Glutamatergic neuron (in vitro differentiated cells): ENCODE measurements around the gene URAD. TPM values are rescaled to one million over a fixed set of nuclear protein-coding genes. Genes with fewer than 3 reads are reported as not detected.

ENCODE experiments used
- DNase-seq: peaks from one replicate; pipeline ENCODE4 v3.0.0; 2022
- H3K27ac Mint-ChIP-seq: one replicate; pipeline ENCODE4 v1.8.0; 2020; ENCODE audit warnings: mild to moderate bottlenecking, mixed read lengths, inconsistent platforms; ENCODE audit not compliant: unreplicated experiment
- H3K27me3 Mint-ChIP-seq: one replicate; pipeline ENCODE4 v1.8.0; 2020; ENCODE audit warnings: mild to moderate bottlenecking, moderate library complexity, mixed read lengths, inconsistent platforms; ENCODE audit not compliant: unreplicated experiment
- H3K36me3 Mint-ChIP-seq: one replicate; pipeline ENCODE4 v1.8.0; 2020; ENCODE audit warnings: mild to moderate bottlenecking, mixed read lengths, inconsistent platforms; ENCODE audit not compliant: unreplicated experiment
- H3K4me1 Mint-ChIP-seq: one replicate; pipeline ENCODE4 v1.8.0; 2020; ENCODE audit warnings: mild to moderate bottlenecking, low read depth, mixed read lengths, inconsistent platforms; ENCODE audit not compliant: unreplicated experiment
- H3K4me3 Mint-ChIP-seq: one replicate; pipeline ENCODE4 v1.8.0; 2020; ENCODE audit warnings: mild to moderate bottlenecking, mixed read lengths, inconsistent platforms; ENCODE audit not compliant: unreplicated experiment
- H3K9me3 Mint-ChIP-seq: one replicate; pipeline ENCODE4 v1.8.0; 2020; ENCODE audit warnings: mild to moderate bottlenecking, moderate library complexity, mixed read lengths, inconsistent platforms; ENCODE audit not compliant: unreplicated experiment
- total RNA-seq: library from RNA; stranded (reverse); fragmentation: NEBNext Ultra II Directional; extraction: Animal tissue kit (Norgen Biotek cat#: 25700); gene quantifications from one replicate; pipeline ENCODE4 v1.2.1, GENCODE V29; 2021; ENCODE audit not compliant: unreplicated experiment
- TF ChIP-seq, protein P1 (sequence below): fragments of 200-600 bp; sonication (generic); IDR thresholded peaks from one replicate; pipeline ENCODE4 v1.5.0; 2021; ENCODE audit not compliant: partially characterized antibody, unreplicated experiment

URAD gene
- total RNA-seq, 1 donor from 2014 or later, result not detected

DNA sequence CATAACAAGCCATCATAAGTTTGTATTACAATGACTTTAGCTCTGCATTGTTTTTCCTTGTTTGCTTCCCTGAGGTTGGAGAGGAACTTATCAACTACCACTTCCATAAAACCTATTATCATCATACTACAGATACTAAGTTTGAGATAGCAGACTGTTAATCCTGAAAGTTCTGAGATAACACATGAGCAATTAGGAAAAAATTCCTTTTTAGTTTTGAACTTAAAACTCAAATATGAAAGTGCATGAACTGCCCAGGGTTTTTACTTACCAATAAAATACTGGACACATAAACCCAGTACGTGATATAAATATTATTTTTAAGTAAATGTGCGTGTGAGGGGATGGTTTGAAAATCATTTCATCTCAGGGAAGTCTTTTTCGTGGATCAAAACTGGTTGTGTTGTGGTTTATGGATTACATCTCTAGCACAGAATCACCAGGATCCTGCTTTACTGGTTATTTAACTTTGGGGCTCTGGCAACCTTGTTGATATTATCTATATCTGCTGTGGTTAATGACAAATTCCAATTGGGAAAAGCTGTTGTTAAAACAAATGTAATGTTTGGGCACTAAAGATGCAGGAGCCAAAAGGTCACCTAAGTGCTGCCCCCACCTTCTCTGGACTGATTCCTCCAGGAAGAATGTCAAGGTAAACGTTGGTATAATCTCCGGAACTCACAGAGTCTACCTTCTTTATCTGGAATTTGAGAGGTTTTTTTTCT lies 31.8 kb downstream of the URAD start:
- H3K9me3 Mint-ChIP-seq, result peaks cover under 1% of the 10 kb centered on the region
- H3K36me3 Mint-ChIP-seq, result no peaks in the 10 kb centered on the region
- TF ChIP-seq, protein P1, sequence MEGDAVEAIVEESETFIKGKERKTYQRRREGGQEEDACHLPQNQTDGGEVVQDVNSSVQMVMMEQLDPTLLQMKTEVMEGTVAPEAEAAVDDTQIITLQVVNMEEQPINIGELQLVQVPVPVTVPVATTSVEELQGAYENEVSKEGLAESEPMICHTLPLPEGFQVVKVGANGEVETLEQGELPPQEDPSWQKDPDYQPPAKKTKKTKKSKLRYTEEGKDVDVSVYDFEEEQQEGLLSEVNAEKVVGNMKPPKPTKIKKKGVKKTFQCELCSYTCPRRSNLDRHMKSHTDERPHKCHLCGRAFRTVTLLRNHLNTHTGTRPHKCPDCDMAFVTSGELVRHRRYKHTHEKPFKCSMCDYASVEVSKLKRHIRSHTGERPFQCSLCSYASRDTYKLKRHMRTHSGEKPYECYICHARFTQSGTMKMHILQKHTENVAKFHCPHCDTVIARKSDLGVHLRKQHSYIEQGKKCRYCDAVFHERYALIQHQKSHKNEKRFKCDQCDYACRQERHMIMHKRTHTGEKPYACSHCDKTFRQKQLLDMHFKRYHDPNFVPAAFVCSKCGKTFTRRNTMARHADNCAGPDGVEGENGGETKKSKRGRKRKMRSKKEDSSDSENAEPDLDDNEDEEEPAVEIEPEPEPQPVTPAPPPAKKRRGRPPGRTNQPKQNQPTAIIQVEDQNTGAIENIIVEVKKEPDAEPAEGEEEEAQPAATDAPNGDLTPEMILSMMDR, result no peak
- DNase-seq, result no peak
- peaks cover 34% of the 10 kb centered on the region for H3K27me3 Mint-ChIP-seq
- no peak overlapping the region for H3K27ac Mint-ChIP-seq
- H3K4me1 Mint-ChIP-seq, result peaks cover 1% of the 10 kb centered on the region
- H3K4me3 Mint-ChIP-seq, result no peak overlapping the region

DNA sequence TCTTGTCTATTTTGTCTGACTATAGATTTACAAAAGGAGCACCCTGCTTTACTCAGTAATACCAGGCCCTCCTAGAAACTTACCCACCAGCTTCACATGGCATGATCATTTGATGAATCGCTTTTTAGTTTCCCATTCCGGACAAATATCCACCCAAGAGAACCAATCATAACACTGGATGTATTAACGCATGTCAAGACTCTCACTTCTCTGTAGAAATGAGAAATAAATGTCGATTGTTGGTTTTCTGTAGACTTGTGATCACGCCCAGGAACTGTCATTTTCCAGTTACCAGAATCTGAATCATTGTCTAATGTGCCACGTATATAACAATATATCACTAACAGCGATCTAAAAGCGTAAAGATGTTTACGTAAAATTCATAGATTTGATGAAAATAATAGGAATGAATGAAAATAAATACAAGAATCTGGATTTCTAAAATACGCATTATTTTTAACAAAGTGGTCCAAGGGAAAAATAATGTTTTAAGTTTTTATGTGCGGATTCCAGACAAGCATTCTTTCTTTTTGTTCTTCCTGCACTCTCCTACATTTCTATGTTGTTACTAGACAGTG lies 33.4 kb downstream of the URAD start:
- TF ChIP-seq, protein P1, result no peak
- Mint-ChIP-seq H3K4me1 (no peaks in the 10 kb centered on the region), H3K4me3 (no peak overlapping the region), H3K36me3 (no peaks in the 10 kb centered on the region), H3K27me3 (peaks cover 37% of the 10 kb centered on the region), H3K27ac (no peak overlapping the region), H3K9me3 (no peaks in the 10 kb centered on the region)
- no peak for DNase-seq

- H3K4me3 Mint-ChIP-seq, result peak overlapping the region; percentile 67
- TF ChIP-seq, protein P1, result no peak
- H3K27me3 Mint-ChIP-seq, result peaks cover 35% of the 10 kb centered on the region
- no peak overlapping the region for H3K27ac Mint-ChIP-seq
- no peaks in the 10 kb centered on the region for H3K36me3 Mint-ChIP-seq
- H3K9me3 Mint-ChIP-seq, result no peaks in the 10 kb centered on the region
- peak; percentile 56 for DNase-seq
- no peaks in the 10 kb centered on the region for H3K4me1 Mint-ChIP-seq
Measured at GRCh38 chr13:27954406-27954851, 34.1 kb downstream of the URAD start.

GRCh38 chr13:27953676-27954405 lies 34.7 kb downstream of the URAD start:
- H3K9me3 Mint-ChIP-seq, result no peaks in the 10 kb centered on the region
- H3K27me3 Mint-ChIP-seq, result peaks cover 36% of the 10 kb centered on the region
- TF ChIP-seq, protein P1, result peak; percentile 99
- H3K4me1 Mint-ChIP-seq, result no peaks in the 10 kb centered on the region
- H3K27ac Mint-ChIP-seq, result no peak overlapping the region
- no peaks in the 10 kb centered on the region for H3K36me3 Mint-ChIP-seq
- peak overlapping the region; percentile 67 for H3K4me3 Mint-ChIP-seq
- DNase-seq, result peak; percentile 92
